Sigmoid colon (tissue), 7 donors: ENCODE results near the gene CLN6. TPM values are rescaled to one million over a fixed set of nuclear protein-coding genes. Genes with fewer than 3 reads are reported as not detected.
"Not testable (repeated sequence)": the region's sequence is repeated elsewhere in the genome, so short reads cannot be mapped to it uniquely, and the experiment has no call there.

Source experiments
- DNase-seq: peaks from one replicate; pipeline ENCODE4 v3.0.0-alpha.2; 2019
- H3K27ac ChIP-seq, 4 donors: fragments of 200-600 bp; sonication (generic); one replicate each; pipeline ENCODE4 v1.5.1; 2016 to 2019; ENCODE audit warnings: mild to moderate bottlenecking in 1 of 4
- H3K27me3 ChIP-seq, 3 donors: fragments of 200-600 bp; sonication (generic); one replicate each; pipeline ENCODE4 v1.5.1; 2019; ENCODE audit warnings: mild to moderate bottlenecking in 1 of 3
- H3K36me3 ChIP-seq, 4 donors: fragments of 200-600 bp; sonication (generic); one replicate each; pipeline ENCODE4 v1.5.1; 2016 to 2019
- H3K4me1 ChIP-seq, 4 donors: fragments of 200-600 bp; sonication (generic); one replicate each; pipeline ENCODE4 v1.5.1; 2017 to 2019
- H3K4me3 ChIP-seq, 4 donors: fragments of 200-600 bp; sonication (generic); one replicate each; pipeline ENCODE4 v1.5.1; 2017 to 2019; ENCODE audit warnings: mild to moderate bottlenecking in 2 of 4, moderate library complexity in 1 of 4
- H3K9me3 ChIP-seq, 4 donors: fragments of 200-600 bp in 3 of 4; sonication (generic) in 3 of 4; one replicate each; pipeline versions ENCODE4 v1.5.1 to v1.6.1; 2013 to 2019
- CTCF ChIP-seq, 4 experiments: fragments of 450-650 bp in 3 of 4; fragments of 200-600 bp in 1 of 4; IDR thresholded peaks; one replicate each; pipeline ENCODE4 v1.5.1; 2016 to 2019; ENCODE audit warnings: antibody characterized with exemption in 4 of 4, mild to moderate bottlenecking in 3 of 4, moderate library complexity in 2 of 4
- EP300 ChIP-seq, 4 donors: sonication (generic); formaldehyde crosslinking; IDR thresholded peaks; one replicate each; pipeline ENCODE4 v1.6.1; 2017; ENCODE audit warnings: antibody characterized with exemption in 4 of 4
- POLR2A ChIP-seq, 2 donors: fragments of 450-650 bp; IDR thresholded peaks; one replicate each; pipeline ENCODE4 v1.6.1; 2016; ENCODE audit warnings: antibody characterized with exemption in 2 of 2, mild to moderate bottlenecking in 2 of 2, moderate library complexity in 2 of 2
- POLR2AphosphoS5 ChIP-seq, 4 donors: sonication (generic); formaldehyde crosslinking; IDR thresholded peaks; one replicate each; pipeline ENCODE4 v1.6.1; 2017; ENCODE audit warnings: antibody characterized with exemption in 4 of 4
- WGBS, 2 donors: extraction: QIAGEN DNeasy Blood & Tissue Kit; methylation state at CpG; one replicate each; pipeline ENCODE4 v1.1.7; 2013; 5-methylcytosine and 5-hydroxymethylcytosine counted together
- intact Hi-C: fragments of 100-400 bp; cut with DNase I; formaldehyde crosslinking; loops from one replicate; pipeline ENCODE4 v1.15.1; 2023
- polyA plus RNA-seq, 3 donors: library from polyadenylated mRNA; stranded (reverse); fragments of 200-250 nt; gene quantifications; one replicate each; pipeline ENCODE4 v1.2.3, GENCODE V29; 2013
- total RNA-seq, 4 donors: library from RNA; depleted of rRNA; stranded (reverse); fragments of >200 nt; gene quantifications; one replicate each; pipeline ENCODE4 v1.1.0, GENCODE V29; 2016
- donor health status: healthy with polysubstance abuse.
- donor health status: Bipolar disorder and iron deficiency.
- donor health status: healthy.

Gene CLN6
- total and polyA plus RNA-seq, 7 donors = 5.4 to 43.3 (median 10.4) TPM

- Histone ChIP-seq H3K27me3 (no peaks in the 10 kb centered on the region), H3K36me3 (peaks cover 0 to 59% (median 9%) of the 10 kb centered on the region in 4 donors), H3K9me3 (no peaks in the 10 kb centered on the region), H3K4me3 (no peak overlapping the region), H3K4me1 (peaks cover 0 to 20% (median 13%) of the 10 kb centered on the region in 4 donors), H3K27ac (no peak overlapping the region)
- WGBS, 2 donors = 96 to 97% methylated on average over 4 of the region's 4 CpGs
- intact Hi-C loops = no loop called here
- no peak for DNase-seq
- TF ChIP-seq EP300 (IDR thresholded peaks at IDR 0.05) = no peak
- no peak for TF ChIP-seq CTCF (IDR thresholded peaks at IDR 0.05)
- TF ChIP-seq POLR2AphosphoS5 (IDR thresholded peaks at IDR 0.05) = no peak
- no peak for TF ChIP-seq POLR2A (IDR thresholded peaks at IDR 0.05)
Measured at GRCh38 chr15:68173119-68173518, 56.4 kb downstream of the CLN6 start.

- intact Hi-C loops, H3K27ac ChIP-seq, H3K27me3 ChIP-seq, DNase-seq, H3K4me3 ChIP-seq, H3K9me3 ChIP-seq, H3K4me1 ChIP-seq: not testable (repeated sequence)
- WGBS, 2 donors = 81 to 95% methylated on average over 2 of the region's 2 CpGs
- peaks cover 0 to 49% (median 9%) of the 10 kb centered on the region in 4 donors for H3K36me3 ChIP-seq
Measured at GRCh38 chr15:68172037-68172436, 57.5 kb downstream of the CLN6 start.

- DNase-seq = no peak
- Histone ChIP-seq H3K36me3 (peaks cover 0 to 43% (median 0%) of the 10 kb centered on the region in 4 donors), H3K4me1 (no peaks in the 10 kb centered on the region), H3K27me3 (no peaks in the 10 kb centered on the region), H3K9me3 (no peaks in the 10 kb centered on the region), H3K4me3 (no peak overlapping the region), H3K27ac (no peak overlapping the region)
- intact Hi-C loops = no loop called here
- no peak for TF ChIP-seq CTCF (IDR thresholded peaks at IDR 0.05)
- no peak for TF ChIP-seq EP300 (IDR thresholded peaks at IDR 0.05)
- no peak for TF ChIP-seq POLR2AphosphoS5 (IDR thresholded peaks at IDR 0.05)
- no peak for TF ChIP-seq POLR2A (IDR thresholded peaks at IDR 0.05)
- WGBS, 2 donors = 91 to 93% methylated on average over 4 of the region's 4 CpGs
Measured at GRCh38 chr15:68166847-68167246, 62.7 kb downstream of the CLN6 start.

- Histone ChIP-seq H3K36me3 (peaks cover 0 to 43% (median 3%) of the 10 kb centered on the region in 4 donors), H3K4me1 (peaks cover 0 to 13% (median 11%) of the 10 kb centered on the region in 4 donors), H3K27ac (no peak overlapping the region), H3K27me3 (no peaks in the 10 kb centered on the region), H3K9me3 (no peaks in the 10 kb centered on the region), H3K4me3 (no peak overlapping the region)
- intact Hi-C loops = no loop called here
- TF ChIP-seq POLR2AphosphoS5 (IDR thresholded peaks at IDR 0.05) = no peak
- no peak for TF ChIP-seq CTCF (IDR thresholded peaks at IDR 0.05)
- TF ChIP-seq EP300 (IDR thresholded peaks at IDR 0.05) = no peak
- no peak for TF ChIP-seq POLR2A (IDR thresholded peaks at IDR 0.05)
- no peak for DNase-seq
Measured at GRCh38 chr15:68163191-68163590, 66.3 kb downstream of the CLN6 start.

GRCh38 chr15:68158046-68158628 lies 71.4 kb downstream of the CLN6 start:
- H3K36me3 ChIP-seq = peaks cover 0 to 41% (median 5%) of the 10 kb centered on the region in 4 donors
- no peak overlapping the region for H3K4me3 ChIP-seq
- TF ChIP-seq EP300 (IDR thresholded peaks at IDR 0.05) (peak in 1 of 4 donors; percentile 3), CTCF (IDR thresholded peaks at IDR 0.05) (no peak), POLR2AphosphoS5 (IDR thresholded peaks at IDR 0.05) (peak in 1 of 4 donors; percentile 13), POLR2A (IDR thresholded peaks at IDR 0.05) (no peak)
- no peaks in the 10 kb centered on the region for H3K9me3 ChIP-seq
- WGBS, 2 donors = 68 to 75% methylated on average over 3 of the region's 3 CpGs
- H3K27me3 ChIP-seq = no peaks in the 10 kb centered on the region
- no peak for DNase-seq
- H3K4me1 ChIP-seq = peaks cover 0 to 51% (median 40%) of the 10 kb centered on the region in 4 donors
- intact Hi-C loops = no loop called here
- H3K27ac ChIP-seq = peak overlapping the region in 3 of 4 donors; percentile 62 to 81 (median 65)
